GM13977 (cell line): ENCODE results near the gene NCAPG.

Experiments used
- DNase-seq: peaks from one replicate; pipeline ENCODE4 v3.0.0; 2012; ENCODE audit warnings: low spot score
- in situ Hi-C: fragments of 300-500 bp; cut with MboI; formaldehyde crosslinking; loops from one replicate; pipeline ENCODE4 v1.12.0; 2022; ENCODE audit warnings: low sequenced_read_pairs, low pct_unique_long_range_greater_than_20kb, mixed read lengths, inconsistent platforms; ENCODE audit not compliant: unreplicated experiment
- TF ChIP-seq, protein P1 (sequence below): IDR thresholded peaks from 2 replicates; pipeline ENCODE4 v1.5.1; 2012; ENCODE audit warnings: mild to moderate bottlenecking, control low read depth; ENCODE audit not compliant: insufficient read depth; ENCODE audit errors: extremely low read depth, missing control alignments

Gene NCAPG

DNA sequence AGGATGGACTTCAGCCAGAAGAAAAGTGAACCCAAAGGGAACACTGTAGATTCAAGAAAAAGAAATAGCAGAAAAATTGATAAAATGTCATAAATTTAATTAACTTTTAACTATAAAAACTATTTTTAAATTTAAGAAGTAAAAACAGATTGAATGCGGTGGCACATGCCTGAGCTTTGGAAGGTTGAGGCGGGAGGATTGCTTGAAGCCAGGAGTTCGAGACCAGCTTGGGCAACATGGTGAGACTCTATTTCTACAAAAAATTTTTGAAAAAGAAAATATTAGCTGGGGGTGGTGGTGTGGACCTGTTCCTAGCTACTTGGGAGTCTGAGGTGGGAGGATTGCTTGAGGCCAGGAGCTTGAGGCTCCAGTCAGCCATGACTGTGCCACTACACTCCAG is 32.3 kb upstream of the NCAPG start:
- TF ChIP-seq, protein P1, sequence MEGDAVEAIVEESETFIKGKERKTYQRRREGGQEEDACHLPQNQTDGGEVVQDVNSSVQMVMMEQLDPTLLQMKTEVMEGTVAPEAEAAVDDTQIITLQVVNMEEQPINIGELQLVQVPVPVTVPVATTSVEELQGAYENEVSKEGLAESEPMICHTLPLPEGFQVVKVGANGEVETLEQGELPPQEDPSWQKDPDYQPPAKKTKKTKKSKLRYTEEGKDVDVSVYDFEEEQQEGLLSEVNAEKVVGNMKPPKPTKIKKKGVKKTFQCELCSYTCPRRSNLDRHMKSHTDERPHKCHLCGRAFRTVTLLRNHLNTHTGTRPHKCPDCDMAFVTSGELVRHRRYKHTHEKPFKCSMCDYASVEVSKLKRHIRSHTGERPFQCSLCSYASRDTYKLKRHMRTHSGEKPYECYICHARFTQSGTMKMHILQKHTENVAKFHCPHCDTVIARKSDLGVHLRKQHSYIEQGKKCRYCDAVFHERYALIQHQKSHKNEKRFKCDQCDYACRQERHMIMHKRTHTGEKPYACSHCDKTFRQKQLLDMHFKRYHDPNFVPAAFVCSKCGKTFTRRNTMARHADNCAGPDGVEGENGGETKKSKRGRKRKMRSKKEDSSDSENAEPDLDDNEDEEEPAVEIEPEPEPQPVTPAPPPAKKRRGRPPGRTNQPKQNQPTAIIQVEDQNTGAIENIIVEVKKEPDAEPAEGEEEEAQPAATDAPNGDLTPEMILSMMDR = no peak

DNA sequence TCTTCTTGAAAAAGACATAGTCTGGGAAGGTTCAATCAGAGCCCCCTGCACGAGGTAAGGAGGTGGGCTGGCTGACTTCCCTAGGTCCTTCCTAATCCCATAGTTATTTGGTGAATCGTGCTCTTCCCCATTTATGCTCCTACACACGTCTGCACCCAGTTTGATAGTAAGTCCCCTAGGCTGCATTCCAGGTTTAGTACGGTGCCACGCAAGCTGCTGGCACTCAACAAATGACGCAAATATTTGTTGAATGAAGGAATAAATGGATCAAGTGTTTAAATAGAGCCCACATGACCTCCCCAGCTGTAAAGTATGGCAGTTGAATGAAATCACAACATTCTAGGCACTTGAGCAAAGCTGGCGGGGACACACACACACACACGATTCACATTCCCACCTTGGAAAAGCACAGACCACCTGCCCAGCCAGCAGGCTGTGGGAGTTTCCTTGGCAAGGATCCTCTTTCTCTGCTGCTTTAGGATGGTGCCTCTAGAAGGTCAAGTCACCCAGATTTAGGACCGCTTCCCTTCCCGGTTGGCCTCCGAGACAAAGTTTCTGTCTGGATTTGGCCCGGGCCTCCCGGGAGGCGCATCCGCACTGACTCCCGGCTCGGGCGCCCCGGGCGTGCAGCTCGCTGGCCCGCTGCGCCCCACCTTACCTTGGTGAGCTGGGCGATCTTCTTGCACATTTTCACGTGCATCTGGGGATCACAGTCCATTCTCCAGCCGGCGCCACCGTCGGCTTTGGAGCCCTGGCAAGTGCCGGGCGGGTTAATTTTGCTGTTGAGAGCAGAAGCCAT is 30.1 kb upstream of the NCAPG start:
- TF ChIP-seq, protein P1 = no peak
- in situ Hi-C loops = no loop called here
- no peak for DNase-seq

More for the DNA sequence above, 32.3 kb upstream of the NCAPG start:
- DNase-seq = no peak
- in situ Hi-C loops = no loop called here

DNA sequence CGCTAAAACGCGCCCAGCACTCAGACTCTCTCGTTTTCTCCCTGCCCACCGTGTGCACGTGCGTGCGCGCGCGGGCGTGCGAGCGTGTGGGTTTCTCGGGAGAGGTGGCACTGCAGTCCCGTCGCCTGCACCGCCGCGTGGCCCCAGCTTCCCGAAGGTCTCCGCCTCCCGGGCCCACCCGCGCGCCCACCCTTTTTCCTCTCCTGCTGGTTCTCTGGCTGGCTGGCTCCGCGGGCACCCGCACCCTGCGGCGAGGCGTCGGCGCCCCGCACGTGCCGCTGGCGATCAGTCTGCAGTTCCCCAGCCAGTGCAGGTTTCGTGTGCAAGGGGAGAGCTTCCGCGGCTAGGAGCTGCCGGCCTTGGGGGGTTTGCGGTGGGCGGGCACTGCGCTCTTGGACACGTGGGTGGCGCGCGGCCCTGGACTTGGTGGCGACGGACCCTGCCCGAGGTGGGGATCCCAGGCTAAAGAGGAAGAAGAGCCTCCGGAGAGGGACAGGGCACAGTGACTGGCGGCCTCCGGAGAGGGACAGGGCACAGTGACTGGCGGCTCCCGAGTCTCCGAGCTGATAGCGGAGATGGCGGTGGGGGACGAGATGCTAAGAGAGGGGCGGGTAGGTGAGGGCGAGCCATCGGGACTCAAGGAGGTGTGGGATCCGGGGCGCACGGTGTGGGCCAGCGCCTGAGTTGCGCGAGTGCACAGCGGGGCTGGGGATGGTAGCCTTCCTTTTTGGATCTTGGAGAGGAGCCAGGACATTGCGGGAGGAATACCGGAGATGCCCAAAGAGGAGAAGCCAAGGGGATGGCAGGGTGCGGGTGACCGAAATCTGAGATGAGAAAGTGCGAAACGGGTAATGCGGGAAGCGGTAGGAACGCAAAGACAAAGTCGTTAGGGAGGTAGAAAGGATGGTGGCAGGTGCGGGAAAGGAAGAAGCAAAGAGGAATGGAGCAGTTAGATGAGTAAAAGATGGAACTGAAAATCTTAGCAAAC is 29.2 kb upstream of the NCAPG start, which contains the start of gene FAM184B:
Gene FAM184B, minus strand, starts transcription at position 322 of the 988 bp plus-strand sequence. CDS start 322 bp downstream, outside the sequence.
- DNase-seq = no peak
- in situ Hi-C loops = no loop called here
- TF ChIP-seq, protein P1 = no peak

DNA sequence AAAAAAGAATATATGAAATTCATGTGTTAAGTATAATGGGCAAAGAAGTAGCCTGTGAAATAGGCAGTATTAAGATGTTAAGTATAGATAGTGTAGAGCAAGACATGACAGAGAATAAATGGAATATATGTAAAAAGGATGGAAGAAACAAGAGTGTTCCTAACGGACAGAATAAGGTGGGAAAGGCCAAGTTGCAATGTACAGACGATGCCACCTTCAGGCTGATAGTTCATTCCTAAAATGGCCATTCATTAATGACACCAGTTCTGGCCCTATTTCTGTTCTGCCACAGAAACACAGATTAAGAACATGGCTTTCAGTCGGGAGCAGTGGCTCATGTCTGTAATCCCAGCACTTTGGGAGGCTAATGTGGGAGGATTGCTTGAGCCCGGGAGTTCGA is 24.9 kb upstream of the NCAPG start:
- no peak for DNase-seq
- in situ Hi-C loops = no loop called here
- TF ChIP-seq, protein P1 = peak; percentile 4

DNA sequence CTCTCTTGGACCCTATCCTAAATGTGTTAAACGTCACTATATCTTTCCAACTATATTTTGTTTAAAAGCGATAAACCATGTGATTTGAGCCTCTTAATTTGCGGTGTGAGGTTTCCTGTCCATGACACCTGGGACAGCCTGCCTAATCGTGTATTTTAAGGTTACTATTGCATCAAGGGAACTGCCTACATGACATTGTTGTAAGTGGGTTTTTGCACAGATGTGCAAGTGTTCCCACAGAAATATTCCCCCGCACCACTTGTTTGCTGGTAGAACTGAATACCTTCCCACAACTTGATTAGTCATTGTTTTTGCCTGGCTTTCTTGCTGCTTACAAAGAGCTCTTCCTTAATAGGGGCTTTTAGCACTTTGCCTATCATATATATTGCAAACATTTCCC is 24.2 kb upstream of the NCAPG start:
- in situ Hi-C loops = no loop called here
- no peak for DNase-seq
- TF ChIP-seq, protein P1 = no peak

DNA sequence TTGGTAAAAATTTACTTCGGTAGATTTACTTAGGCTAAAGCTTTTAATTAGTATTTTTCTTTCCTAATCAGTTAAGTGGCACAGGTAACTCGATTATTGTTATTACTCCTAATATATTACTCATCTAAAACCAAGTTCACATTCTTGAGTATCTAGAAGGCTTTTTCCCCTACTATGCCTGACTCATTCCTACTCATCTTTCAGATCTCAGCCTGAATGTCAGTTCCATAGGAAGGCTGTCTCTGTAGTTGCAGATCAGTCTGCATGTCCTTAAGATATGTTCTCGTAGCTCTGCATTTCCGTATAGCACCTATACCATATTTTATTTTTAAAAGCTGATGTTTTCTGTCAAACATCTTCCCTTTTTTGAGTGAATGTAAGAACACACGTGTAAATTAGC is 23.5 kb upstream of the NCAPG start:
- TF ChIP-seq, protein P1 = no peak
- in situ Hi-C loops = no loop called here
- DNase-seq = no peak
